Prostate gland (tissue), 2 donors: ENCODE data around the gene RALGPS1.

ENCODE experiments used
- CTCF ChIP-seq, 4 experiments: fragments of 200-600 bp in 2 of 4; fragments of 450-650 bp in 2 of 4; sonication (generic) in 2 of 4; IDR thresholded peaks; 1 replicate in 3 of 4; 2 replicates in 1 of 4; pipeline ENCODE4 v1.5.1; 2016 to 2019; ENCODE audit warnings: antibody characterized with exemption in 4 of 4, mild to moderate bottlenecking in 2 of 4, moderate library complexity in 2 of 4
- POLR2A ChIP-seq: fragments of 450-650 bp; IDR thresholded peaks from one replicate; pipeline ENCODE4 v1.6.1; 2016; ENCODE audit warnings: antibody characterized with exemption, mild to moderate bottlenecking
- POLR2AphosphoS5 ChIP-seq: sonication (generic); formaldehyde crosslinking; IDR thresholded peaks from one replicate; pipeline ENCODE4 v1.6.1; 2017; ENCODE audit warnings: antibody characterized with exemption

GRCh38 chr9:127102788-127103187, 188.2 kb downstream of the RALGPS1 start:
- TF ChIP-seq CTCF (IDR thresholded peaks at IDR 0.05) (no peak), POLR2A (no peak), POLR2AphosphoS5 (no peak)
